Osteoblast (primary cell): ENCODE data around the gene PARP12. TPM values are rescaled to one million over a fixed set of nuclear protein-coding genes. Genes with fewer than 3 reads are reported as not detected.

Experiments used
- DNase-seq: peaks from one replicate; pipeline ENCODE4 v3.0.0; 2011; ENCODE audit warnings: low spot score, mixed read lengths; ENCODE audit not compliant: insufficient read length; ENCODE audit errors: missing footprints
- H2AFZ ChIP-seq: 2 replicates; pipeline ENCODE4 v1.6.0; 2011; ENCODE audit warnings: mild to moderate bottlenecking, low read length
- H3K27ac ChIP-seq: 2 replicates; pipeline ENCODE4 v1.5.1; 2011; ENCODE audit warnings: mild to moderate bottlenecking, low read depth, low read length, moderate library complexity
- H3K27me3 ChIP-seq: 2 replicates; pipeline ENCODE4 v1.6.0; 2012; ENCODE audit warnings: mild to moderate bottlenecking, control low read depth, inconsistent platforms, low read length, moderate library complexity; ENCODE audit not compliant: insufficient read depth
- H3K36me3 ChIP-seq: 2 replicates; pipeline ENCODE4 v1.5.1; 2011; ENCODE audit warnings: mild to moderate bottlenecking, low read length, control low read depth, moderate library complexity; ENCODE audit not compliant: insufficient read depth
- H3K4me1 ChIP-seq: 2 replicates; pipeline ENCODE4 v1.5.1; 2011; ENCODE audit warnings: mild to moderate bottlenecking, low read length, control low read depth, moderate library complexity; ENCODE audit not compliant: insufficient read depth
- H3K4me2 ChIP-seq: 2 replicates; pipeline ENCODE4 v1.6.0; 2011; ENCODE audit warnings: mild to moderate bottlenecking, low read length; ENCODE audit not compliant: insufficient read depth
- H3K4me3 ChIP-seq: fragments of 200-600 bp; sonication (generic); 3 replicates; pipeline ENCODE4 v1.5.1; 2012; ENCODE audit warnings: mild to moderate bottlenecking, low read length, inconsistent platforms; ENCODE audit not compliant: insufficient read depth
- H3K79me2 ChIP-seq: 2 replicates; pipeline ENCODE4 v1.6.0; 2012; ENCODE audit warnings: mild to moderate bottlenecking, low read length, control low read depth, inconsistent platforms; ENCODE audit not compliant: insufficient read depth
- H3K9me3 ChIP-seq: 2 replicates; pipeline ENCODE4 v1.5.1; 2011; ENCODE audit warnings: low read depth, low read length, control low read depth
- H4K20me1 ChIP-seq: 2 replicates; pipeline ENCODE4 v1.6.0; 2012; ENCODE audit warnings: mild to moderate bottlenecking, low read length, control low read depth; ENCODE audit not compliant: insufficient read depth
- total RNA-seq: library from RNA; depleted of rRNA; stranded (reverse); fragments of >200 nt; gene quantifications from 2 replicates; pipeline ENCODE4 v1.2.3, GENCODE V29; 2012
- TF ChIP-seq, protein P1 (sequence below): IDR thresholded peaks from 2 replicates; pipeline ENCODE4 v1.5.1; 2011; ENCODE audit warnings: mild to moderate bottlenecking, low read depth, low read length, moderate library complexity; ENCODE audit errors: extremely low read depth

The PARP12 gene
- total RNA-seq, 1 donor: 26.4 TPM

DNA sequence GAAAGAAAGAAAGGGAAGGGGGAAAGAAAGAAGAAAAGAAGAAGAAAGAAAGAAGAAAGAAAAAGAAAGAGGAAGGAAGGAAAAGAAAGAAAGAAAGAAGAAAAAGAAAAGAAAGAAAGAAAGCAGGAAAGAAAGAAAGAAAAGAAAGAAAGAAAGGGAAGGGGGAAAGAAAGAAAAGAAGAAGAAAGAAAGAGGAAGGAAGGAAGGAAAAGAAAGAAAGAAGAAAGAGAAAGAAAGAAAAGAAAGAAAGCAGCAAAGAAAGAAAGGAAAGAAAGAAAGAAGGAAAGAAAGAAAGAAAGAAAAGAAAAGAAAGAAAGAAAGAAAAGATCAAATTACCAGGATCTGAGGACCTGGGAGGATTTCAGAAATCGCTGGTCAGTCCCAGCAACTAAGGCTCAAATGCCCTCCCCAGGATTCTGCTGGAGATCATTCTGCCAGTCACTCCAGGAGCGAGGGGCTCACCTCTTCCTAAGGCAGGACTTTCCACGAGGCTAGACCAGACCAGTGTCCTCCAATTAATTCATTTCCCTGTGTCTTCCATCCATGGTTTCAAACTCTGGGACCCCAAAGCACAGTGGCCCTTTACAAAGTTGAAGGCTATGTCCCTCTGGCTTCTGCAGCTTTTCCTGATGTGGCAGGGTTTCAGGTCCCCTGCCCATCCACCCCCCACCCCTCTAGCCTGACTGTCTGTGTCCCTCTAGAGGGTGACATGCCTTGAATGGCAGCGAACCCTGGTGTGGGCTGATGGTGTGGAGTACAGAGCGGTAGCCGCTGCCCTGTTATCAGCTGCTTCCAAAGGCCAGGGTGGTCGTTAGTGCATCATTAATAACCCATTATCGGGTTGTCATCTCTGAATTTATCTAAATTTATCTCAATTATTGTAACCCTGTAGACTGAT is 77.9 kb downstream of the PARP12 start:
- no peak overlapping the region for H2AFZ ChIP-seq
- no peak for DNase-seq
- no peaks in the 10 kb centered on the region for H3K9me3 ChIP-seq
- H3K27me3 ChIP-seq: peaks cover 4% of the 10 kb centered on the region
- H3K79me2 ChIP-seq: no peaks in the 10 kb centered on the region
- H3K27ac ChIP-seq: no peak overlapping the region
- H4K20me1 ChIP-seq: no peaks in the 10 kb centered on the region
- TF ChIP-seq, protein P1, sequence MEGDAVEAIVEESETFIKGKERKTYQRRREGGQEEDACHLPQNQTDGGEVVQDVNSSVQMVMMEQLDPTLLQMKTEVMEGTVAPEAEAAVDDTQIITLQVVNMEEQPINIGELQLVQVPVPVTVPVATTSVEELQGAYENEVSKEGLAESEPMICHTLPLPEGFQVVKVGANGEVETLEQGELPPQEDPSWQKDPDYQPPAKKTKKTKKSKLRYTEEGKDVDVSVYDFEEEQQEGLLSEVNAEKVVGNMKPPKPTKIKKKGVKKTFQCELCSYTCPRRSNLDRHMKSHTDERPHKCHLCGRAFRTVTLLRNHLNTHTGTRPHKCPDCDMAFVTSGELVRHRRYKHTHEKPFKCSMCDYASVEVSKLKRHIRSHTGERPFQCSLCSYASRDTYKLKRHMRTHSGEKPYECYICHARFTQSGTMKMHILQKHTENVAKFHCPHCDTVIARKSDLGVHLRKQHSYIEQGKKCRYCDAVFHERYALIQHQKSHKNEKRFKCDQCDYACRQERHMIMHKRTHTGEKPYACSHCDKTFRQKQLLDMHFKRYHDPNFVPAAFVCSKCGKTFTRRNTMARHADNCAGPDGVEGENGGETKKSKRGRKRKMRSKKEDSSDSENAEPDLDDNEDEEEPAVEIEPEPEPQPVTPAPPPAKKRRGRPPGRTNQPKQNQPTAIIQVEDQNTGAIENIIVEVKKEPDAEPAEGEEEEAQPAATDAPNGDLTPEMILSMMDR: no peak
- no peaks in the 10 kb centered on the region for H3K4me1 ChIP-seq
- no peak overlapping the region for H3K4me2 ChIP-seq
- H3K4me3 ChIP-seq: no peak overlapping the region
- no peaks in the 10 kb centered on the region for H3K36me3 ChIP-seq

DNA sequence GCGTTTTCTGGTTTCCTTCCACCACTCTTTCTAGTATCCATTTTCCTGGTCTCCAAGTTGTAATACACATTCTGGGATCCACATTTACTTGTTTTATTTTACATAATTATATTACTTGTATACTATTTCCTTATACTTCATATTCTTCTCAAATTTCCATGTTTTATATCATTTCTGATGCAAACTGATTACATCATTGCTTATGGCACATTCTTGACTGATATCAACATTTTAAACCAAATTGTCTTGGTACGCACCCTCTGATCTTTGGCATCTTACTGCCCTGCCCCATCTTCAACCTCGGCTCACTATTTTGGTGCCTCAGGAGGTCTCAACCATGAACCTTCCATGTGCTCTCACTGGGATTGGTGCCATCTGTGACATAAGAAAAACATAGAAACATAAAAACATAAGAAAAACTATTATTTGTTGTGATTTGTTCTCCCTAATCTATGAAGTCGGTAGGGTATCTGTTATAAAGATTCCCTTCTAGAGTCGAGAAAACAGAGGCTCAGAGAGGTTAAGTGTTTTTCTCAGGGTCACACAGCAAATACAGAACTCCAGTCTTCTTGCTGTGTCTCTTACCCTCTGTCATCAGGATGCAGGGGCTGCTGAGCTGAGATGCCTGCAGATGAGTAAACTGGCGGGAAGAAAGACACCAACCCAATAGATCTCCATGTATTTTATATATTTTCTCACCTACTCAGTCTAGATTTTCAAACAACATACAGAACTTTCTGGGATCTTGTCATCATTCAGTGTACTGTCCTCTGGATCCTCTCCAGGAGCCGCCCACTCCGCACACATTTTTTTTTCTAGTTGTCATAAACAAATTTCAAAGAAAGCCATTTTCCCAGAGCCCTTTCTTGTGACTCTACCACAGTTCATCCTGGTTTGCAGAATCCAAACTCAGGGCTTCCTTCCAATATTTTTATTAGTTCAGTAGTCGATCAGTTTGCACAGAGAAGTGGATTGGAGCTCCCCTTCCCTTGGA is 79.5 kb downstream of the PARP12 start:
- no peak overlapping the region for H2AFZ ChIP-seq
- no peaks in the 10 kb centered on the region for H3K9me3 ChIP-seq
- TF ChIP-seq, protein P1: no peak
- H3K36me3 ChIP-seq: no peaks in the 10 kb centered on the region
- H3K4me1 ChIP-seq: no peaks in the 10 kb centered on the region
- DNase-seq: no peak
- H3K4me3 ChIP-seq: no peak overlapping the region
- no peak overlapping the region for H3K27ac ChIP-seq
- H3K79me2 ChIP-seq: no peaks in the 10 kb centered on the region
- H3K4me2 ChIP-seq: no peak overlapping the region
- H4K20me1 ChIP-seq: no peaks in the 10 kb centered on the region
- H3K27me3 ChIP-seq: peaks cover 4% of the 10 kb centered on the region

DNA sequence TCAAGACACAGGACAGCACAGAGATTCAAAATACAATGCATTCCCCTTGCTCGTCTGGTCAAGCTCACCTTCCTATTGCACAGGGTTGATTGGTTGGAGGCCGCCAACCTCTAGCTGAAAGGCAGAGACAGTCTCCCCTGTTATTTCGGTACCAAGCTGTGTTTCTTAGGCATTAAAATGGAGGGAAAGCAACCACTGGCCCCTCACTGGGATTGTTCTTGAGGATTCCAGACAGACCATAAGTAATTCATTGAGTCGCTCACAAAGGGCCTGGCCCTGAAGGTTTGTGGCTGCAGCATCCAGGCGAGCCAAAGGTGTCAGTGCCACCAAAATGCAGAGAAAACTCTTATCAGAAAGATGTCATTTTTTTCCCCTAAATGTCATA is 81.2 kb downstream of the PARP12 start:
- H3K79me2 ChIP-seq: no peaks in the 10 kb centered on the region
- no peak overlapping the region for H3K27ac ChIP-seq
- H3K9me3 ChIP-seq: no peaks in the 10 kb centered on the region
- H4K20me1 ChIP-seq: no peaks in the 10 kb centered on the region
- no peaks in the 10 kb centered on the region for H3K4me1 ChIP-seq
- peaks cover 4% of the 10 kb centered on the region for H3K27me3 ChIP-seq
- TF ChIP-seq, protein P1: no peak
- no peak for DNase-seq
- no peak overlapping the region for H2AFZ ChIP-seq
- no peak overlapping the region for H3K4me2 ChIP-seq
- no peaks in the 10 kb centered on the region for H3K36me3 ChIP-seq
- H3K4me3 ChIP-seq: no peak overlapping the region
